Liver (tissue), 3 donors: ENCODE results near the gene PRAF2.

Experiments
- ATF3 ChIP-seq: IDR thresholded peaks from 2 replicates; pipeline ENCODE4 v1.6.1; 2016; ENCODE audit warnings: antibody characterized with exemption
- CTCF ChIP-seq: fragments of 150-350 bp; IDR thresholded peaks from 2 replicates; pipeline ENCODE4 v1.5.1; 2017; ENCODE audit warnings: improper control_type of control experiment, low read depth, low read length; ENCODE audit not compliant: missing input control
- FOXA1 ChIP-seq: IDR thresholded peaks from 2 replicates; pipeline ENCODE4 v1.6.1; 2016; ENCODE audit warnings: antibody characterized with exemption
- JUND ChIP-seq, 2 donors: IDR thresholded peaks; 2 replicates each; pipeline ENCODE4 v1.6.1; 2016; ENCODE audit warnings: antibody characterized with exemption in 2 of 2
- donor health status: healthy.
- donor health status: healthy.

- TF ChIP-seq CTCF (peak; percentile 50), ATF3 (no peak), FOXA1 (no peak), JUND (IDR thresholded peaks at IDR 0.05) (no peak)
These were observed 33.1 kb upstream of the PRAF2 start for GRCh38 chrX:49106930-49107329.
